Measurements from ENCODE around the gene CCDC88C. TPM values are rescaled to one million over a fixed set of nuclear protein-coding genes. Genes with fewer than 3 reads are reported as not detected.

CCDC88C gene
- total RNA-seq, 4 donors from 2014 or later = 1.1 to 2.7 (median 2.1) TPM

GRCh38 chr14:91238661-91239060 lies 179.0 kb downstream of the CCDC88C start:
- intact Hi-C loops (cut with DNase I; ENCODE audit: low total_unique reads) (no loop called here), in situ Hi-C loops (cut with MboI; ENCODE audit: low sequenced_read_pairs in 4 of 4) (no loop called here)
- no peaks in the 10 kb centered on the region for H3K4me1 ChIP-seq
- no peaks in the 10 kb centered on the region for H3K9me3 ChIP-seq
- no peak overlapping the region for H3K4me3 ChIP-seq
- no peak for TF ChIP-seq POLR2A (IDR thresholded peaks at IDR 0.05)
- no peak for TF ChIP-seq CTCF (IDR thresholded peaks at IDR 0.05 in 4 of 5, conservative IDR thresholded peaks at IDR 0.05 in 1 of 5)
- no peak overlapping the region for H3K27ac ChIP-seq
- DNase-seq (no peak), ATAC-seq (no peak)
- no peaks in the 10 kb centered on the region for H3K27me3 ChIP-seq
- no peaks in the 10 kb centered on the region for H3K36me3 ChIP-seq

DNA sequence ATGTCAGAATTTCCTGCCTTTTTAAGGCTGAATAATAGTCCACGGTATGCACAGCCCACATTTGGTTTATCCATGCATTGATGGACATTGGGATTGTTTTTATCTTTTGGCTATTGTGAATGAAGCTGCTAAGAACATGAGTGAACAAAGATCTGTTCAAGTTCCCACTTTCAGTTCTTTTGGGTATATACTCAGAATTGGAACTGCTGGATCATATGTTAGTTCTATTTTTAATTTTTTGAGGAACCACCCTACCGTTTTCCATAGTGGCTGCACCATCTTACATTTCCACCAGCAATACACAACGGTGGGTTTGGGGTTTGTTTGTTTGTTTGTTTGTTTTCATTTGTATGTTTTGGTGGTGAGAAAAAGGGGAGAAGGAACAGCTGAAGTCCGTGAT lies 179.5 kb downstream of the CCDC88C start:
- in situ Hi-C loops (cut with MboI; ENCODE audit: low sequenced_read_pairs in 4 of 4) (no loop called here), intact Hi-C loops (cut with DNase I; ENCODE audit: low total_unique reads) (no loop called here)
- DNase-seq = no peak
- H3K4me1 ChIP-seq = no peaks in the 10 kb centered on the region
- H3K36me3 ChIP-seq = no peaks in the 10 kb centered on the region
- no peaks in the 10 kb centered on the region for H3K9me3 ChIP-seq
- no peak for TF ChIP-seq POLR2A (IDR thresholded peaks at IDR 0.05)
- no peak overlapping the region for H3K27ac ChIP-seq
- no peak overlapping the region for H3K4me3 ChIP-seq
- H3K27me3 ChIP-seq = no peaks in the 10 kb centered on the region
- no peak for ATAC-seq

GRCh38 chr14:91237219-91237618 lies 180.4 kb downstream of the CCDC88C start:
- ATAC-seq = no peak
- no peaks in the 10 kb centered on the region for H3K36me3 ChIP-seq
- no peak for DNase-seq
- no peaks in the 10 kb centered on the region for H3K9me3 ChIP-seq
- H3K4me3 ChIP-seq = no peak overlapping the region
- in situ Hi-C loops (cut with MboI; ENCODE audit: low sequenced_read_pairs in 4 of 4) = no loop called here
- no peaks in the 10 kb centered on the region for H3K4me1 ChIP-seq
- H3K27me3 ChIP-seq = no peaks in the 10 kb centered on the region
- TF ChIP-seq CTCF (IDR thresholded peaks at IDR 0.05 in 4 of 5, conservative IDR thresholded peaks at IDR 0.05 in 1 of 5) (no peak), POLR2A (IDR thresholded peaks at IDR 0.05) (no peak)
- intact Hi-C loops (cut with DNase I; ENCODE audit: low total_unique reads) = no loop called here
- H3K27ac ChIP-seq = no peak overlapping the region

DNA sequence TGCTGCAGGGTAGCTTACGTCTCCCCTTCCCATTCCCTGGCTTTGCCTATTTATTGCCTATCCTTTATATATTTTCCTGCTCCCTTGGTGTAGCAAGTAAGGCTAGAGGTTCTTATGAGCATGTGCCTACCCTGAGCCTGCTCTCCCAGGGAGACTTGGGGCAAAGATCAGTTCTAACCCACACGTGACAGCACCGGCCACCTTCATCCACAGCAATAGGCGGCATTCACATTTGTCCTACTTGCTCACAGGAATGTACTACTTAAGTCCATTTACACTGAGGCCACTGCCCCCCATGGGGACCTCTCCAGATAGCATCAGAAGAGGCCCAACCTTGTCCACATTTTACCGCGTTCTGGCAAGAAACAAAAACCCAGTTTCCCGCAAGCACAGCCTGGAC lies 181.8 kb downstream of the CCDC88C start:
- TF ChIP-seq CTCF (IDR thresholded peaks at IDR 0.05 in 4 of 5, conservative IDR thresholded peaks at IDR 0.05 in 1 of 5) (no peak), POLR2A (IDR thresholded peaks at IDR 0.05) (no peak)
- no peaks in the 10 kb centered on the region for H3K9me3 ChIP-seq
- no peaks in the 10 kb centered on the region for H3K27me3 ChIP-seq
- DNase-seq (no peak), ATAC-seq (no peak)
- no peak overlapping the region for H3K27ac ChIP-seq
- no peaks in the 10 kb centered on the region for H3K4me1 ChIP-seq
- H3K36me3 ChIP-seq = peaks cover 0 to 4% of the 10 kb centered on the region in 2 donors
- in situ Hi-C loops (cut with MboI; ENCODE audit: low sequenced_read_pairs in 4 of 4) = no loop called here
- intact Hi-C loops (cut with DNase I; ENCODE audit: low total_unique reads) = no loop called here
- no peak overlapping the region for H3K4me3 ChIP-seq

- ATAC-seq = no peak
- DNase-seq = no peak
- in situ Hi-C loops (cut with MboI; ENCODE audit: low sequenced_read_pairs in 4 of 4) = no loop called here
- Histone ChIP-seq H3K4me1 (no peaks in the 10 kb centered on the region), H3K4me3 (no peak overlapping the region), H3K9me3 (no peaks in the 10 kb centered on the region), H3K36me3 (peaks cover 0 to 15% of the 10 kb centered on the region in 2 donors), H3K27ac (no peak overlapping the region), H3K27me3 (no peaks in the 10 kb centered on the region)
- TF ChIP-seq POLR2A (IDR thresholded peaks at IDR 0.05) (no peak), CTCF (IDR thresholded peaks at IDR 0.05 in 4 of 5, conservative IDR thresholded peaks at IDR 0.05 in 1 of 5) (no peak)
- intact Hi-C loops (cut with DNase I; ENCODE audit: low total_unique reads) = no loop called here
These were observed 182.9 kb downstream of the CCDC88C start for GRCh38 chr14:91234791-91235114.
